HG03025 (cell line): ENCODE measurements around the gene CBLN1.

Experiments
- ATAC-seq: cut with Tn5 transposase; IDR thresholded peaks from one replicate; pipeline ENCODE4 v1.9.1; 2021; ENCODE audit warnings: mild to moderate bottlenecking, moderate library complexity; ENCODE audit not compliant: unreplicated experiment, low FRiP score

Gene CBLN1

GRCh38 chr16:49281480-49281842, at the start of gene CBLN1:
Gene CBLN1 (minus strand): TSS chr16:49281838. CDS start chr16:49281465, 373 bp downstream.
- peak; percentile 7 for ATAC-seq

GRCh38 chr16:49330562-49331201, 49.0 kb upstream of the CBLN1 start:
- no peak for ATAC-seq

- no peak for ATAC-seq
Observed at GRCh38 chr16:49328325-49328724, 46.7 kb upstream of the CBLN1 start.

DNA sequence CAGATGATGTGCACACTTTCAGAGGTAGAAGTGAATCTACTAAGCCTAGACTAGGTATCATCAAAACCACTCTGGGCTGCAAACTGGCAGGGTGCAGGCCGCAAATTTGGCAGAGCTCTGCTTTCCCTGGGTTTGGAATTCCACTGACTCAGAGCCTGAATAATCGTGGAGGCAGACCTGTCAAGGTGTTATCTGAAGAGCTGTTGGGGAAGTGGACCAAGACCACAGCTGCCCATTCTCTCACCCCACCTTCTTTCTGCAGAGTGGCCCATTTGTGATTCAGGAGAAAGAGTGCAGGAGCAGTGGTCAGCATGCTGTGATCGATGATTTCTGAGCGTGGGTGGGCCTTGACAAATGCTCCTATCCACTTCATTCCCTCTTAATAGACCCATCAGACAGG, 45.8 kb upstream of the CBLN1 start:
- no peak for ATAC-seq

- no peak for ATAC-seq
Observed at GRCh38 chr16:49324703-49325102, 43.1 kb upstream of the CBLN1 start.

DNA sequence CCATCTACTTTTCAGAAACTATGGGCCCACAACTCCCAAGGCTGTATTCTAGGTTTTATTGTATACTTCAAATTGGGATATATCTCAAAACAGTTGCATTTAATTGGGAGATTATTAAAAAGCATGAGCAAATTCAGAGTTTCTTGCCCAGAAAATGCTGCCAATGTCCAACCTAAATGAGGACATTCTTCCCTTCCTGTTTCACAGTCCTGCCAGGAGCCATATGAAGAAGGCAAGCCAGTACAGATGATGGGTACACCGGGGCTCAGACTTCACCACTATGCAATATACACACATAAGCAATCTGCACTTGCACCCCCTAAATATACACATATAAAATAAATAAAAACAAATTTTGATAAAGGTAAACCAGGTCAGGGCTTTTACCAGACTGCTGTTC, 34.0 kb upstream of the CBLN1 start:
- no peak for ATAC-seq

DNA sequence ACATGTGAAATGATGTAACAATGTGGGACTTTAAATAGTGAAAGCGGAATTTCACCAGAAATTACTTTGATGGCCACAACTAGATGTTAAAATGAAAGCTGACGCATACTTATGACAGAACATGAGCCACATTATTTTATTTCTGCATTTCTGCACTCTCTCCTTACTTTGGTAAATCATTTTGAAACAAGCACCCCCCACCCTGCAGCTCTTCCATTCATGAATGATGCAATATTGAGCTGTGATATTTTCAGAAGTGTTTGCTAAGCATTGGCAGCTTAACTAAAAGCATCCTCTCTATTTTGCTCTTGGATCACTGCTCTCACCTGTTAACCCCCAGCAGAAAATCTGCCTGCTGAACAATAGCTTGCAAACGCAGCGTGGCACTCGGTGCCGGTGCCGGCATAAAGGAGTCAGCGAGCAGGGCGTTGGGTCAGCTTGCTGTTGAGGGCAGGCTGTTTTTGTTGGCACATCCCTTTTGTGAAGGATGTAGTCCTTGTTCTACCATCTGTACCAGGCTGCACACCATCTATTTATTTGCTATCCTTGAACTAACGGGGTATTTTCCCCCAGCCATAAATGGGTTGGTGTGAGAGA, 30.8 kb upstream of the CBLN1 start:
- ATAC-seq: no peak

GRCh38 chr16:49311823-49312222, 30.2 kb upstream of the CBLN1 start:
- ATAC-seq: no peak

DNA sequence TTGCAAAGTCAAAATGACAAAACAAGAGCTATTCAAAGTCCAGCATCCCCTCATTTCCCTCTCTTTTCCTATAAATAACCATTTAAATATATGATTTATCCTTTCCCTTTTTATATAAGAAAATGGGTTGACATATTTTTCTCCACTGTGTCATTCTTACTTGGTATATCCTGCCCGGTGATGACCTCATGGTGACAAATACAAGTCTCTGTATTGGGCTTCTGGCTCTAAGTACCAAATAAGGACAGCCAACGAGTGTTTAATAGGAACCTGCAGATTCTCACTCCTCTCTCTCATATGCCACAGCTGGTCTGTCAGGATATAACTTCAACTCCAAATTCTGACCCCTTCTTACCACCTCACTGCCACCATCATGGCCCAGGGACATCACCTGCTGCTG, 25.5 kb upstream of the CBLN1 start:
- ATAC-seq: no peak

GRCh38 chr16:49305406-49305805, 23.8 kb upstream of the CBLN1 start:
- no peak for ATAC-seq

GRCh38 chr16:49292413-49292812, 10.8 kb upstream of the CBLN1 start:
- ATAC-seq: no peak

DNA sequence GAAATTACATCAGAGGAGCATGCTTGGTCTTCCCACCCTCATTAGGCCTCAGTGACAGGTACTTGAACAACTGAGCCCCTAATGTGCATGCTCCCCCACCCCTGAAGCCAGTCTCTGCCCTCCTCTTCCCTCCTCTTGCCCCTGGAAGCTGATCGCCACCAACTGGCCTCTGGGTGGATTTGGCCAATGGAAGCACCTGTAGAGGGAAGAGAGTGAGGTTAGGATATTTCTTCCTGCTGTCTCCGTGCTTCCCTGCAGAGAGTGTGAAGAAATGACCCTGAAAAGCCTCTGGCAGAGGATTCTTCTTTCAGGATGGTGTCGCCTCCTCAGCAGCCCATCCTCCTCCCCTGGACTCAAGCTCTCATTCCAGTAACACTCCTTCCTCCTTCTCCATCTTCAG, 5.9 kb upstream of the CBLN1 start:
- no peak for ATAC-seq

DNA sequence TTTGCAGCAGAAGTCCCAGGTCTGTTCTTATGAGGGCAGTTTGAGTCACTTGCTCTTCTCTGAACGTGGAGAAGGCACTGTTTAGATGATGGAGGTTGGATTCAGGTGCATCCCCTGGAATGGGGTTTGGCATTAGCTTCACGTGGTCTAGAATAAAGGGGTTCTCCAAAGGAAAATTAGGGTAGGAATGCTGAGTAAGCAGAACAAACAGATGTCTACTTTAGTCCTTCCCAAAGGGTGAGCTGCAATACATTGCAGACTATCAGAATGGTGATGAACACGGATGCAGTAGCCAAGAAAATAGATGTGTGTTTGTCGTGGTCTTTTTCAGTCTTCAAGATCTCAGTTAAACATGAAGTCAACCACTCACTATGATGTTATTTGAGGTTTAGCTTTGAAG, 3.3 kb upstream of the CBLN1 start:
- no peak for ATAC-seq

DNA sequence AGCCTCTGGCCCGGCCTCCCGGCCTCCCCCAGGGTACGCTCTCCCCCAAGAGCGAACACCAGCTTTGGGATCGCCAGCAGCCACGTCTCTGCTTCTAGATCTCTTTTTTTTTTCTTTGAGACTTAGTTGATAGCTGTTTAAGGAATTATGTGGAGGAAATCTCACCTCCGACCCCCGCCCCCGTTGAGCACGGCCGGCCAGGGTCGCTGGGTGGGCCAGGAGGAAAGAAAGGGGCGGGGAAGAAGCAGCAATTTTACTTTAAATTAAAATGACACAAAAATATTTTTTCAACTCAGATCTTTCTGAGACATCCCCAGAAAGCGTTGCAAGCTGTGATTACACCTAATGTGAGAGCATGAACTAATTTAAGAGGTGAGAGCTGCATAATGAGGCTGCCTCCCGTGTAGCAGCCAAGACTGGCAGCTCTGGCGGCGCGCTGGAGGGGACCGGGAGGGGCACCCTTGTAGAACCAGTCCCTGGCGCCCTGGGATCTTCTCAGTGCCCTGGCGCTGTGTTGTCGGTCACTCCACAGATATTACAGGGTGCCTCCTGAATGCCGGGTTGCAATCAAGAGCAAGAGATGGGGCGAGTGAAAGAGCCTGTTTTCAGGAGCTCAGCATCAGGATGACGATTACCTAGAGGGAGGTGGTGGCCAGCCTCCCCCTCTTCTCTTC, 1.9 kb upstream of the CBLN1 start:
- ATAC-seq: no peak

GRCh38 chr16:49282690-49283375, 1.2 kb upstream of the CBLN1 start:
- ATAC-seq: no peak

GRCh38 chr16:49281843-49282642, 405 bp upstream of the CBLN1 start:
- ATAC-seq: peak; percentile 44

DNA sequence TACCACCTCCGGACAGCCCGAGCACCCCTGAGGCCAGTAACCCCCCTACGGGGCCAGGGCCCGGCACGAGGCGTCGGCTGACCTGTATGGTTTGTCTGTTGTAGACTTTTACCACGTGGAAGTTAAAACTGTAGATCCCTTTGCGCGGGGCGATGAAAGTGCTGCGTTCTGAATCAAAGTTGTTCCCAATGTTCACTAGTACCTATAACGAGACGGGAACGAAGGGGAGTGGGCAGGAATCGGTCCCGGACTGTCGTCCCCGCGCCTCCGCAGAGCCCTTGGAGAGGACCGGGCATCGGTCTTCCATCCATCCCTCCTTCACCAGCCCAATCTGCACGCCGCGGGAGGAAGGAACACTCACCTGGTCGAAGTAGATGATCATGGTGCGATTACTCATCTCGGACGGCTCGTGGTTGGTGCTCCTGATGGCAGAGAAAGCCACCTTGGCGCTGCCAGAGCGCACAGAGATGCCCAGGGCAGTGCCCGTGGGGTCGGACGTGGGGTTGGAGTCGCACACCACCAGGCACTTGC, 732 bp downstream of the CBLN1 start:
- no peak for ATAC-seq

DNA sequence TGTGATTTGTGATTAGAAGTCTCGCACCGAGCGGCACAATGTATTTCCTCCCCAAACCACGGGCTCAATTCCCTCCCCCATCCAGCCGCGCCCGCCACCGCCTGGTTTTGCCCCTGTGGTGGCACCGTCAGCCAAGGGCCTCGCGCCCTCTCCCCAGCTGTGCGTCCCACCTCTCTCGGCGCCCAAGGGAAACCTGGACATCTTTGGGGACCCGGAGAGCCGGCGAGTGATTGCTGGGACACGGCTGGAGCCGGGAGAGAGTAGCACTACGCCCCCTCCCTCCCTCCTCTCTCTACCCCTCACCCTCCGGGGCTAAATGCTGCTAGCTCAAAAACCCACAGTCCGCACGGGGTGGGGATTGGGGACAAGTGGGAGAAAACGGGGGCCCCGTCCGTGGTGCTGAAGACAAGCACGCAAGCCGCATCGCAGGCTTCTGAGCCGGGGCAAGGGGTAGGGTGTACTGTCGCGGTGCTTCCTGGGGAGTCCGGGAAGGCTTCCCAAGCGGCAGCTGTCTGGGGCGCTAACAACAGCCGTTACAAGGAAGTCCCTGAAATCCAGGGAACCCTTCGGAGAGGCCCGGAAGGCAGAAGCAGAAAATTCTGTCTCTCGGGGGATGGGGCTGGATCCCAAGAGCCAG, 1.4 kb downstream of the CBLN1 start:
- ATAC-seq: no peak

DNA sequence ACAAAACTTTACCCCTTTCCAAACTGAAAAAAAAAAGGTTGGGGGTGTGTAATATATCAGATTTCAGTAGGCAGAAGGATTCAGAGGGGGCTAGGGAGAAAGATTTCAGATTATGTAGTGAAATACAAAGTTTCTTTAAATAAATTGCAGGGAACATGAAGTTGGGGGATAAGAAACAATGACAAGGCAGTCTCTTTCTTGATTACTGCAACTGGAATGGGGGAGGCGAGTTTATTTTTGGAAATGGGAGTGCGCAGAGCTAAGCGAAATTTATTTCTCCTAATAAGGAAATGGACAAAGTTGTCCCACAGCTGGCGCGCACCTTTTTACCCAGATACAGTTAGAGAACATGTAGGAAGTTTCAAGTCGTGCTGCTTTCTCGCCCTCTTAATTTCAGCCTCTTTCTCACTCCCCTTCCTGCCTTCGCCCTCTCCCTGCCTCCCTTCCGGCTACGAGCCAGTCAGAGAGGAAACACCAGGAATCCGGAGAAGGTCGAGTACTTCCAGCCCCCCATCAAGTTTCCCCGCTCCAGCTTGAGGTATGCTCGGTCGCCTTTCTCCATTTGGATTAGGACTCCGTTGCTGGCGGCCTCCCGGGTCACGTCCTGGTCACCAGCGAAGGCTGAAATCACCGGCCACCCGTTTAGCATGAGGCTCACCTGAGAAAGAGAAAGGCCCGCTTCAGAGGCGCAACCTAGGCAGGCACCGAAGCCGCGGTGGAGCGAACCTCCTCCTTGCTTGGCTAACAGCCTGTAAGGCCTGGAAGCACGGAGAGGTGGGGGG, 2.5 kb downstream of the CBLN1 start:
- no peak for ATAC-seq

GRCh38 chr16:49278567-49278827, 3.1 kb downstream of the CBLN1 start:
- no peak for ATAC-seq
